ENCODE results near the gene KRTAP26-1. TPM values are rescaled to one million over a fixed set of nuclear protein-coding genes. Genes with fewer than 3 reads are reported as not detected.
A peak's percentile ranks its signal among the peaks of the same experiment; 100 is the strongest.

Gene KRTAP26-1
- not detected for total RNA-seq

GRCh38 chr21:30320215-30320614, at the start of gene KRTAP26-1:
TSS of gene KRTAP26-1 (minus strand) at chr21:30320315. CDS start at chr21:30320035, 280 bp downstream.
- no peak for TF ChIP-seq CTCF (IDR thresholded peaks at IDR 0.05)

DNA sequence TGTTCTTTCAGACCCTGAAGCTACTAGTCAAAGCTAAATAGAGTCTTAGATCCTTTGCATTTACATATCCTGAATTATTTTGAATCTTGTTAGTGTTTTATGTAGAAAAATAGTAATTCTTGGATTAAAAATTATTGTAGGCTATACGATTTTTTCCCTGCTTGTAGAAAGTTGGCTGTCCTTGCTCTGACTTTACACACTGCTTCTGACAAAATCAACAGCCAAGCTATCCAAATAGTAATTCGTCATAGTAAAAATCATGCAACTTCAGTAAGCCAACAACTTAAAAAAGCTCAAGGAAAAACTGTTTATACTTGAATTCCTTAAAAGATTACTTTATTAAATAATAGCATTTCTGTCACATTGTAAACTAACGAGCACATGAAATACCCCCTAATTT, 35.8 kb upstream of the KRTAP26-1 start:
- no peak for TF ChIP-seq CTCF (IDR thresholded peaks at IDR 0.05)
- DNase-seq (ENCODE audit: low spot score) (no peak), ATAC-seq (ENCODE audit: low FRiP score) (no peak)

More at GRCh38 chr21:30320215-30320614, at the start of gene KRTAP26-1:
- DNase-seq (ENCODE audit: low spot score), result no peak
- ATAC-seq (ENCODE audit: low FRiP score), result no peak

DNA sequence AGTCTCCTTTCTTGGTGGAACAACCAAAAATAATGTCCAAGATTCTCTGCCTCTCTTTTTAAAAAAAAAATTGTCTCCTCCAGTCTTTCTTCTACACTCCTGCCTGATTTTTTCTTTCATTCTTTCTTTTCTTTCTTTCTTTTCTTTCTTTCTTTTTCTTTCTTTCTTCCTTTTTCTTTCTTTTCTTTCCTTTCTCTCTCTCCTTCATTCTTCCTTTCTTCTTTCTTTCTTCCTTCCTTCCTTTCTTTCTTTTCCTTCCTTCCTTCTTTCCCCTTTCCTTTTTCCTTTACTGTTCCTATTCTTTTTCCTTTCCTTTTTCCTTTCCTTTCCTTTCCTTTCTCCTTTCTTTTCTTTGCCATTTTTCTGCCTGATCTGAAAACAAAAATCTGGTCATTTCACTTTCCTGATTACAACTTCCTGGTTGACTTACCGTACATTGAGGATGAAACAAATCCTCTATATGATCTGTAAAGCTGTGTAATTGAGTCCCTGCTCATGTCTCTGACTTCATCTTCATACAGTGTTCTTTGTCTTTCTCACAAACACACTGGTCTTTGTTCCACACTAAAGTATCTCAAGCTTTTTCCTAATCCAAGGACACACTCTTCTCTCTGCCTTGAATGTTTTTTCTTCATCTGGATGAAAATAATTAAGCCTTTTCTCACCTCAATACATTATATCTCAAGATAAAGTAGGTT, 34.3 kb upstream of the KRTAP26-1 start:
- TF ChIP-seq CTCF (IDR thresholded peaks at IDR 0.05), result no peak
- no peak for DNase-seq (ENCODE audit: low spot score)
- no peak for ATAC-seq (ENCODE audit: low FRiP score)

GRCh38 chr21:30351534-30351933, 31.4 kb upstream of the KRTAP26-1 start:
- ATAC-seq (ENCODE audit: low FRiP score) (no peak), DNase-seq (ENCODE audit: low spot score) (no peak)
- TF ChIP-seq CTCF (IDR thresholded peaks at IDR 0.05), result no peak

DNA sequence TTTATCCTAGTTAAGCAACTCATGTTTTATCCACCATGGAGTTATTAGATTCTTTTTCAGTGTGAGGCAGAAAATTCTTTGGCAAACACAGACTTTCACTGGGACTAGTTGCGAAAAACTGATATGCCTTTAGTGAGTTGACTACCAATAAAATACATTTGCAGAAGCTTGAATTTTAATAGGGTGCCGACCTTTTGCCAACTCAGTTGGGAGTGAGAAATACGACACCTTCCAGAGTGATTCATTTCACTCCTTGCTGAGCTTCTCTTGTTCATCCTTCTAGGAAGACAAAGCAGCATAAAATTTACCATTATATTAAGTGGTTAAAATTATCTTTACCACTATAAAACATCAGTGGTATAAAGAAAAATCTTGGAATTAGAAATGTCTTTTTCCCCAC, 29.5 kb upstream of the KRTAP26-1 start:
- peak; percentile 65 for ATAC-seq (ENCODE audit: low FRiP score)
- TF ChIP-seq CTCF (IDR thresholded peaks at IDR 0.05), result no peak

DNA sequence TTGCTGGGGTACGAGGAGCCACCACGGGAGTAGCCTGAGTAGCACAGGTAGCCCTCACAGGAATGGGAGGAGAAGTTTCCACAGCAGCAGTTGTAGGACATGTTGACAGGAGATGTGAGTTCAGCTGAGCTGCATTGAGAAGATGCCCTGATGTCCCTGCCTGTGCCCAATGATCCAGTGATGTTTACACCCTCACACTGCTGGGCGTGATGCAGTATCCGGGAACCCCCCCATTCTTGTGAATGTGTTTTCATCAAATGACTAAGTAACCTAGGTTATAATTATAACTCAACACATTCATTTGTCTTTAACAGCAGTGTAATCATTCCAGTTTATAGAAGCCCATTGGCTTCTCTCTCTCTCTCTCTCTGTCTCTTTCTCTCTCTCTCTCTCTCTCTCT, 28.4 kb upstream of the KRTAP26-1 start, which contains the start of gene KRTAP23-1:
TSS of gene KRTAP23-1 (minus strand) at position 101 of the 400 bp plus-strand sequence. CDS start at position 101, 0 bp downstream.
- no peak for DNase-seq (ENCODE audit: low spot score)
- TF ChIP-seq CTCF (IDR thresholded peaks at IDR 0.05), result no peak
- no peak for ATAC-seq (ENCODE audit: low FRiP score)

More for the DNA sequence above, 29.5 kb upstream of the KRTAP26-1 start:
- DNase-seq (ENCODE audit: low spot score), result no peak

- TF ChIP-seq CTCF (IDR thresholded peaks at IDR 0.05), result no peak
- no peak for DNase-seq (ENCODE audit: low spot score)
- ATAC-seq (ENCODE audit: low FRiP score), result no peak
Measured at GRCh38 chr21:30345014-30345413, 24.9 kb upstream of the KRTAP26-1 start.

All from omental fat pad (tissue), 4 donors.